ENCODE data around the gene BCL2L1.
"Not testable (repeated sequence)": the region's sequence is repeated elsewhere in the genome, so short reads cannot be mapped to it uniquely, and the experiment has no call there.

BCL2L1 gene

GRCh38 chr20:31642837-31643236 lies 79.8 kb downstream of the BCL2L1 start:
- DNase-seq: no peak

DNA sequence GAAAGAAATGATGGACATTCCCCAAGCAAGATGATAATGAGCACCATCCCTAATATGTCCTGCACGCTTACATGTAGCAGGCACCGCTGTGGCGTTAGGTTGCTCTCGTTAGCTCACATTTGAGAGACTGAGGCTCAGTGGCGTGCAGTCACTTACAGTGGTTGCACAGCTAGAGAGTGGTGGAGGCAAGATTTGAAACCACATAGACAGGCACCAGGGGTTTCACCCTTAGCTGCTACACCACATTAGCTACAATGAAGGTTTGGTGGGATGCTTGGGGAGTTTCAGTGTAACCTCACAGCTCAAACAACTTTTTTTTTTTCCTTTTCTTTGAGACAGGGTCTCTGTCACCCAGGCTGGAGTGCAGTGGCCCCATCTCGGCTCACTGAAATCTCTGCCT lies 81.3 kb downstream of the BCL2L1 start:
- DNase-seq: no peak

DNA sequence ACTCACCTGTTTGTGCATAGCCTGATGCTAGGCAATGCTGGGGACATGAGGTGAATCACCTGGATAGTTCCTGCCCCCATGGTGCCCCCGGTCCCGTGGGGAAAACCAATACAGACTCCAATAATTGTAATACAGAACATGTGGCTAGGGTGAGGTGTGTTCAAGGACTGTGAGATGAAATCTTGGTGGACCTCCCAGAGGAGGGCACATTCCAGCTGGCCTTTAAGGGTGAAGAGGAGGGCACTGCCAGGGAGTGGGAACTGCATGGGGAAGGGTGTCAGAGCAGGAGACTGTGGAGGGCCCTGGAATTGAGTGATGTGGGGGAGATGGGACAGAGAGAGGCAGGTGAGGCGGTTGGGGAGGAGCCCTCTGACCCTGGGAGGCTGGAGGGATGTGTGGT lies 82.4 kb downstream of the BCL2L1 start:
- DNase-seq: no peak

GRCh38 chr20:31638816-31639215 lies 83.9 kb downstream of the BCL2L1 start:
- no peak for DNase-seq

DNA sequence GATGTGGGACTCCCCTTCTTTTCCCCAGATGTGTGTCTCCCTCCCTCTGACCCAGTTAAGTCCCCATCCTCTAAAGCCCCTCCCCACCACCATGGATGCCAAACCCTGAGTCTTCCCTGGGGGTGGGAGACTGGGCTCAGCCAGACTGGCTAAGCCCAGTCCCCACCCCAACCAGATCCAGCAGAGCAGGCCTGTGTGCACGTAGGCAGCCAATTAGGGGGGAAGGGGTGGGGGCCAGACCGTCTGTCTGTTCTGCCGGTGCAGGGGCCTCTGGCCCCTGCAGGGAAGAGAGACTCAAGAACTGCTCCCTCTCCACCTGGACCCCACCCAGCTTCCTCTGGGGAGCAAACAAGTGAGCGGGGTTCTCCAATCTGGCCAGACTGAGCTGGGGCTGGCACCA lies 84.4 kb downstream of the BCL2L1 start:
- DNase-seq: no peak

DNA sequence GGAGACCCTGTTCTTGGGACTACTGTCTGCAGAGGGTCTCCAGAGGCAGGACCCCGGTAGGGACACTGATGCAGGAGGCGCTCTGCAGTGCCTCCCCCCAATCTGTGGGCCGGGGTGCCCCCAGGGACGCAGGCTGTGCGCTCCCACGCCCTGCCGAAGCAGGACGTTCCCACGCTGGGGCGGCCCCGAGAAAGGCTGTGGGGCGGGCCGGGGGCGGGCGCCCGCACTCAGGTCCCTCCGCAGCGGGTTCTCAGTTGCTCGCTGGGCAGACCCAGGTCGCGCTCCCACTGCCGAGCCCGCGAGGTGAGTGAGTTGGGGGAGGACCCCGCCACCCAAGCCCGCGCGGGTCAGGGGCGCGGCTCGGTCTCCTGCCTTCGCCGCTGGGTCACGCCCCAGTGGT lies 85.0 kb downstream of the BCL2L1 start, which contains the start of gene COX4I2:
Gene COX4I2, plus strand, starts transcription at position 253 of the 400 bp plus-strand sequence. CDS start 1,106 bp downstream, outside the sequence.
- no peak for DNase-seq

DNA sequence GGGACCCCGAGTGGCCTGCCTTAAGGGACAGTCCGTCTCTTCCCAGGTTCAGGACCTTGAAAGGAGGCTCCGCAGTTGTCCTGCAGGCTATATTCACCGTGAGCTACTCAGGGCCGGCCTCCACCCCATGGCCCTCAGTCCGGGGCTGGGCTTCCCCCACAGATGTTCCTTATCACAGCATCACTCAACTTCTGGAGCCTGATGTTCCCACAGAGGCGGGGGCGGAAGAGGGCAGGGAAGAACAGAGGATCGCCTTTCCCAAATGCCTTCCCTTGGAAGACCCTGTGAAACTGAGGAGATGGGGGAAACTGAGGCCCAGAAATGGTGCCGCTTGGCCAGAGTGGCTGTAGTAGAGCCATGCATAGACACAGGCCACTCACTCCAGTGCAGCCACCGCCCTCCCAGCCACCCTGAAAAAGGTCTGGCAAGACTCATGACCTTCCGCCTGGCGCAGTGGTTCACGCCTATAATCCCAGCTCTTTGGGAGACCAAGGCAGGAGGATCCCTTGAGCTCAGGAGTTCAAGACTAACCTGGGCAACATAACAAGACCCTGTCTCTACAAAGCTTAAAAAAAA lies 89.2 kb downstream of the BCL2L1 start:
- no peak for DNase-seq

DNA sequence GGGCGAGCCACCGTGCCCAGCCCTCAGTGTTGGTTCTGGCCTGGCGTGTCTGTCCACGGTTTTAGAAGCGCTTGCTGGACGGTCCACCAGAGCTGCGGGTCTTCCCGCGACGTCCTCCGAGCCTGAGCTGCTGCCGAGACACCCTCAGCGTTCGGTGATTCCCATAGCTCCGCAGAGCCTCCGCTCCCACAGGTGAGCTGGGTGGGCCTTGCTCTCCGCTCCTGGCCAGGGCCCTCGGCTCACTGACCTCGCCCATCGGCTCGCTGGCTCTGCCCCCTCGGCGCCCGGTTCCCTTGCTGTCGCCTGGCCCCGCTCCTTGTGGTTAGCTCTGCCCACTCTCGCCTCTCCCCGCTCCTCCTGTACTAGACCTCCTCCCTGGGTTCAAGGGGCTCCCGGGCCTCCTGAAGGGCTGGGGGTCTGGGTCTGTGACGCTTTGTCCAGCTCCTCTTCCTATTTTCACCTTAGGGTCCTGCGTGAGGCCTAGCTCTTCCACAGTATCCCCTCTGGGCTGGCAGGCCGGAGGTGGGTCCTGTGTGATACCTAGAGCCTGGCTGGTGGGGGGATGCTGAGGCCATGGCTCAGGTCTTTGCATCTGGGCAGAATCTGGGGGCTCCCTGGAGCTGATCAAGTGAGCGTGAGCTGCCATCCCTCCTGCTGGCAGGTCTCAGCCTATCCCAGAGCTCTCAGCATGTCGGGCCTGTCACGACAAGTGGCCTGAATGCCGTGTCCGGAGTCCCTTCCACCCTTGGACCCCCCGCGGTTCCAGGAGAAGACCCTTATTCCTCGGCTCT lies 89.9 kb downstream of the BCL2L1 start:
- DNase-seq: no peak

DNA sequence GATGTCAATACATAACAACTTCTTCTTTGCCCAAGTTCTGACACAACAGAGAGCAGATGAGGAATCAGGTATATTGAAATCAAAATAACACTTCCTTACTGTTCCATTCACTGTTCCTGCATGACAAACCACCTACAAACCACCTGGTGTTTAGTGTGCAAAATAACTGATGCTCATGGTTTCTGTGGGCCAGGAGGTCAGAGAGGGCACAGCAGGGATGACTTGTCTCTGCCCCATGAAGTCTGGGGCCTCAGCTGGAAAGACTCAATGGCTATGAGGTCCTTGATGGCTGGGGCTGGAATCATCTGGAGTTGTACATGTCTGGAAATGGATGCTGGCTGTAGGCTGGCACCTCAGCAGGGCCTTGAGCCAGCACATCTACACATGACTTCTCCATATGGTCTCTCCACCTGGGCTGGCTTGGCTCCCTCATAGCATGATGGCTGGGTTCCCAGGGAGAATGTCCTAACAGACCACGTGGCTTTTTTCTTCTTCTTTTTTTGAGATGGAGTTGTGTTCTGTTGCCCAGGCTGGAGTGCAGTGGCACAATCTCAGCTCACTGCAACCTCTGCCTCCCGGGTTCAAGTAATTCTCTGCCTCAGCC lies 92.4 kb downstream of the BCL2L1 start:
- no peak for DNase-seq

DNA sequence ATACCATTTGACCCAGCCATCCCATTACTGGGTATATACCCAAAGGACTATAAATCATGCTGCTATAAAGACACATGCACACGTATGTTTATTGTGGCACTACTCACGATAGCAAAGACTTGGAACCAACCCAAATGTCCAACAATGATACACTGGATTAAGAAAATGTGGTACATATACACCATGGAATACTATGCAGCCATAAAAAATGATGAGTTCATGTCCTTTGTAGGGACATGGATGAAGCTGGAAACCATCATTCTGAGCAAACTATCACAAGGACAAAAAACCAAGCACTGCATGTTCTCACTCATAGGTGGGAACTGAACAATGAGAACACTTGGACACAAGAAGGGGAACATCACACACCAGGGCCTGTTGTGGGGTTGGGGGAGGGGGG lies 94.6 kb downstream of the BCL2L1 start:
- DNase-seq: not testable (repeated sequence)

DNA sequence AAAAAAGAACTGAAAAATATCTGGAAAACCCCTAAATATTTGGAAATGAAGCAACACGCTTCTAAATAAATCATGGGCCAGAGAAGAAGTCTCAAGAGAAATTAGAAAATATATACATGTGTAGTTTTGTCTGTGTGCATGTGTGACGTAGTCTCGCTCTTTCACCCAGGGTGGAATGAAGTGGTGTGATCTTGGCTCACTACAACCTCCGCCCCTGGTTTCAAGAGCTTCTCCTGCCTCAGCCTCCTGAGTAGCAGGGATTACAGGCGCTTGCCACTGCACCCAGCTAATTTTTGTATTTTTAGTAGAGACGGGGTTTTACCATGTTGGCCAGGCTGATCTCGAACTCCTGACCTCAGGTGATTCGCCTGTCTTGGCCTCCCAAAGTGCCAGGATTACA lies 96.1 kb downstream of the BCL2L1 start:
- not testable (repeated sequence) for DNase-seq

DNA sequence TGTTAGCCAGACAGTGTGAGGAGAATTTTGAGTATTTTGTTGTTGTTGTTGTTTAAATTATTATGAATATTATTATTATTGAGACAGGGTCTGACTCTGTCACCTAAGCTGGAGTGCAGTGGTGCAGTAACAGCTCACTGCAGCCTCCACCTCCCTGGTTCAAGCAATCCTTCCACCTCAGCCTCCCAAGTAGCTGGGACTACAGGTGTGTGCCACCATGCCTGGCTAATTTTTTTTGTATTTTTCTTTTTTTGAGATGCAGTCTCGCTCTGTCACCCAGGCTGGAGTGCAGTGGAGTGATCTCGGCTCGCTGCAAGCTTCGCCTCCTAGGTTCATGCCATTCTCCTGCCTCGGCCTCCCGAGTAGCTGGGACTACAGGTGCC lies 99.6 kb downstream of the BCL2L1 start:
- DNase-seq: not testable (repeated sequence)

GRCh38 chr20:31620246-31620645 lies 102.4 kb downstream of the BCL2L1 start:
- no peak for DNase-seq

GRCh38 chr20:31617432-31618104 lies 105.1 kb downstream of the BCL2L1 start:
- DNase-seq: peak in 1 of 2 donors; percentile 21

- no peak for DNase-seq
Observed at GRCh38 chr20:31615416-31615815, 107.3 kb downstream of the BCL2L1 start.
